SK-N-MC (cell line): Measurements from ENCODE around the gene BTRC.
"Not testable (repeated sequence)": the region's sequence is repeated elsewhere in the genome, so short reads cannot be mapped to it uniquely, and the experiment has no call there.

Source experiments
- DNase-seq: peaks from one replicate; pipeline ENCODE4 v3.0.0-alpha.2; 2011; ENCODE audit warnings: low read depth, low spot score
- H3K27ac ChIP-seq: fragments of 200-600 bp; sonication (generic); 2 replicates; pipeline ENCODE4 v1.5.1; 2016; ENCODE audit warnings: mixed run types
- H3K36me3 ChIP-seq: fragments of 200-600 bp; sonication (generic); 2 replicates; pipeline ENCODE4 v1.6.1; 2017; ENCODE audit warnings: antibody characterized with exemption, low read length, mixed read lengths; ENCODE audit not compliant: insufficient read depth
- H3K4me3 ChIP-seq: fragments of 200-600 bp; sonication (generic); 2 replicates; pipeline ENCODE4 v1.5.1; 2016
- H3K9ac ChIP-seq: fragments of 200-600 bp; sonication (generic); 2 replicates; pipeline ENCODE4 v1.8.0; 2017; ENCODE audit warnings: mixed run types, mixed read lengths; ENCODE audit not compliant: insufficient read length
- H3K9me3 ChIP-seq: fragments of 200-600 bp; sonication (generic); 2 replicates; pipeline ENCODE4 v1.6.1; 2017; ENCODE audit warnings: low read depth, mild to moderate bottlenecking, antibody characterized with exemption, low read length, moderate library complexity, mixed read lengths
- EZH2 ChIP-seq: fragments of 200-600 bp; sonication (generic); IDR thresholded peaks from one replicate; pipeline ENCODE4 v1.6.1; 2017; ENCODE audit warnings: antibody characterized with exemption
- FOXP2 ChIP-seq: optimal IDR thresholded peaks from 2 replicates; pipeline ENCODE3; 2011; ENCODE audit warnings: mild to moderate bottlenecking, moderate library complexity; ENCODE audit not compliant: insufficient read depth; ENCODE audit errors: extremely low read length, control extremely low read depth
- POLR2AphosphoS5 ChIP-seq: IDR thresholded peaks from 2 replicates; pipeline ENCODE4 v1.6.1; 2012; ENCODE audit warnings: mild to moderate bottlenecking, low read depth, low read length, borderline replicate concordance

BTRC gene

DNA sequence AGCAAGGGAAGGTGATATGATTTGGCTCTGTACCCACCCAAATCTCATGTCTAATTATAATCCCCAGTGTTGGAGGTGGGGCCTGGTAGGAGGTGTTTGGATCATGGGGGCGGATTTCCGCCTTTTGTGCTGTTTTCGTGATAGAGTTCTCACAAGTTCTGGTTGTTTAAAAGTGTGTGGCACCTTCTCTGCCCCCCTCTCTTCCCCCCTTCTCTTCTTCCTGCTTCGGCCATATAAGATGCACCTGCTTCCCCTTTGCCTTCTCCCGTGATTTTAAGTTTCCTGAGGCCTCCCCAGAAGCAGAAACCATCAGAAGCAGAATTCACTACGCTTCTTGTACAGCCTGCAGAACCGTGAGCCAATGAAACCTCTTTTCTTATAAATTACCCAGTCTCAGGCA is 21.1 kb downstream of the BTRC start:
- Histone ChIP-seq H3K9ac (no peak overlapping the region), H3K36me3 (no peaks in the 10 kb centered on the region), H3K27ac (no peak overlapping the region), H3K9me3 (no peaks in the 10 kb centered on the region), H3K4me3 (no peak overlapping the region)
- no peak for DNase-seq
- TF ChIP-seq FOXP2 (no peak), EZH2 (no peak), POLR2AphosphoS5 (no peak)

DNA sequence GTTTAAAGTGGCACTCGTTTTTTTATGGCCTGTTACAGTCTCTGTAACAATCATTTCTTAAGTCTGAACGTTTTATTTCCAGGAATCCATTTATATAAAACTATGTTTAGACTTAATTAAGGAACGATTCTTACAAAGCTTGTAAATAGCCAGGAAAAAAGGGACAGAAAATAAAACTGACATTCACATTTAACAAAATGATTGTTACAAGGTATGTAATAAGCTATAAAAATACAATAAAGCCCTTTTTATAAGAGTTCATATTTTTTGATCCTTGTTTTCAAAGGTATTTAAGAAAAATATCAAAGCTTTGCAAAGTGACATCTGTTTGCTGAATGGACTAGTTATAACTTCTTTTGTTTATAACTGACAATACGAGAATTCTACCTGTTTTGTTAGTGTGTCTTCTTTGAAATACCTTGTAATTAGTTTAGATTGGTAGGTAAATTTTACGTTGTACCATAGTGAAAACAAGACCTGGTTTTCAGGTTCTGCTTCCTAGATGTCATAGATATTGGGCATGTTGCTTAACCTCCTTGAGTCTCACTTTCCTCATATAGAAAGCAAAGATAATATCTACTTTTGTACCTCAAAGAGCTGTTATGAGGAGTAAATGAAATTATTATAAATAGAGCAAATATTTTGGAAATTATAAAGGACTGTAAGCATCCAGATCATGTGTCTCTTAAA is 25.8 kb downstream of the BTRC start:
- no peak overlapping the region for H3K9ac ChIP-seq
- DNase-seq = no peak
- H3K36me3 ChIP-seq = no peaks in the 10 kb centered on the region
- no peak for TF ChIP-seq POLR2AphosphoS5
- H3K9me3 ChIP-seq = no peaks in the 10 kb centered on the region
- no peak overlapping the region for H3K4me3 ChIP-seq
- no peak overlapping the region for H3K27ac ChIP-seq

DNA sequence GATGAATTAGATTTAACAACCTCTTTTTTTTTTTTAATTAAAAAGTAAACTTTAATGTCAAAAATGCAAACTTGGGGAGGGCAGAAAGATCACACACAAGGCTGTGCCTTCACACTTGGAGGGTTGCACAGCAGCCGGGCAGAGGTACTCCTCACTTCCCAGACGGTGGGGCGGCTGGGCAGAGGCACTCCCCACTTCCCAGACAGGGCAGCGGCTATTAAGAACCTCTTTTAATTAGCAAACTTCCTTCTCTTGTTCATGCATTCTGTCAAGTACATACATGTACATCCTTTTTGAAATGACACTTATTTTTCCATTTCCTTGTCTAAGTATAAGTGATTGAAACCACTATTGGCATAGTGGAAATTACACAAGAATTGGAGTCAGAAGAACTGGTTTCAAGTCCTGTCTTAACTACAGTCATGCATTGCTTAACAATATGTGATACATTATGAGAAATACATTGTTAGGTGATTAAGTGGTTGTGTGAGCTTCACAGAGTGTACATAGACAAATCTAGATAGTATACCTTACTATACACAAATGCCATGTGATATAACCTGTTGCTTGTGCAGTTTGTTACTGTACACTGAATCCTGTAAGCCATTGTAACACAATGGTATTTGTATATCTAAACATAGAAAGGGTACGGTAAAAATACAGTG is 26.5 kb downstream of the BTRC start:
- Histone ChIP-seq H3K4me3 (no peak overlapping the region), H3K36me3 (no peaks in the 10 kb centered on the region), H3K27ac (no peak overlapping the region), H3K9ac (no peak overlapping the region), H3K9me3 (no peaks in the 10 kb centered on the region)
- no peak for TF ChIP-seq FOXP2
- no peak for TF ChIP-seq POLR2AphosphoS5
- no peak for TF ChIP-seq EZH2
- no peak for DNase-seq

DNA sequence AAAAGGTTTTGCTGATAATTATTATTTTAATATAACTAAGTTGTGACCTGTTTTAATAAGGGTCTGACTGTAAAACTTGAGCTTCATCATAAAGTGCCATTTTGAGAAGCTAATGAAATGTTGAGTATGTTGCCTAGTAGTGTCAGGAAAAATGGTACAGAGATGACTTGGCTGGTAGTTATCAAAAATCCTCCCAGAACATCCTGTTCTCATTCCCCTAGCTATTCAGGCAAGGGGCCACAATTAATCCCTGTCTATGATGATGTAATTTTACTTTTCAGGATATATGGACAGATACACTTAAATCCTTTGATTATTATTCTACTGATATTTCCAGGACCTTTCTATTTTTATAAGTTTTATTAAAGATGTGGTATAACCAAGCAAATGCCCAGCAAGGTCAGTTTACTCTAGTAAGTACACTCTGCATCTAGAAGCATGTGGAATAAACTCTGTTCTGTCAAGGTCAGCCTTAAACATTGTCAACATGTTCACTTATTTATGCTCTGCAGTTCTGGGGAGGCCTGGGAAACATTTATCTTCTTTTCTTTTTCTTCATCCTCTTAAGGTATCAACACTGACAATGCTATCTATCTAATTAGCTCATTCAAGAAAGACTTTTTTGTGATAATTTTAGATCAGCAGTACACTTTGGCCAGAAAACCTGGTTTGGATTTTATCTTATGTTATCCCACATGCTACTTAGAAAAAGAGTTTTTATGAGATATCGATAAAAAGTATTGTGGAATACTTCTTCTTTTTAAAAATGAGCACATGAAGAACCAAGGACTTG is 32.1 kb downstream of the BTRC start:
- no peak for TF ChIP-seq EZH2
- TF ChIP-seq POLR2AphosphoS5 = no peak
- TF ChIP-seq FOXP2 = no peak
- H3K27ac ChIP-seq = no peak overlapping the region
- no peak for DNase-seq

DNA sequence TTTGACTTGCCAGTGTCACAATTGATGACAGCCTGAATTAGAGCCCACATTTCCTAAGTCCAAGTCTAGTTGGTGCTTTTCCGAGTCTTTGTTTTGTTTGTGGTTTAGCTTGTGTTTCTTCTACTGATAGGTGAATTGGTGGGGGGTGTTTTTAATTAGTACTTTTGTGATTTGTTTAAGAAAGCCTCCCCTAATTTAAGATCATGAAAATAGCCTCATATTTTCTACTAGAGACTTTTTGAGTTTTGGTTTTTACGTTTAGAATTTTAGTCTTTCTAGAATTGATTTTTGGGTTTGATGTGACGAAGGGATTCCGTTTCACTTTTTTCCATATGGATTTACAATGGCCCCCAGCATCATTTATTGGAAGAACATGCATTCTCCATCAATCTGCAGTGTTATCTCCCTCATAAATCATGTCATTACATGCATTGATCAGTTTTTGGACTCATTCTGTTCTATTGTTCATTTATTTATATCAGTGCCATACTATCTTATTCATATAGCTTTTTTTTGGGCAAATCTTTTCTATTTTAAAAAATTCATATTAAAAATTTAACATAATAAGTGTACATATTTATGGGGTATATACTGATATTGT is 32.8 kb downstream of the BTRC start:
- H3K9ac ChIP-seq = no peak overlapping the region
- H3K36me3 ChIP-seq = no peaks in the 10 kb centered on the region
- no peak for DNase-seq
- H3K4me3 ChIP-seq = no peak overlapping the region
- H3K9me3 ChIP-seq = no peaks in the 10 kb centered on the region
- TF ChIP-seq FOXP2 (no peak), POLR2AphosphoS5 (no peak), EZH2 (no peak)
- H3K27ac ChIP-seq = no peak overlapping the region

More for the DNA sequence above, 32.1 kb downstream of the BTRC start:
- Histone ChIP-seq H3K36me3 (no peaks in the 10 kb centered on the region), H3K4me3 (no peak overlapping the region), H3K9ac (no peak overlapping the region), H3K9me3 (no peaks in the 10 kb centered on the region)

DNA sequence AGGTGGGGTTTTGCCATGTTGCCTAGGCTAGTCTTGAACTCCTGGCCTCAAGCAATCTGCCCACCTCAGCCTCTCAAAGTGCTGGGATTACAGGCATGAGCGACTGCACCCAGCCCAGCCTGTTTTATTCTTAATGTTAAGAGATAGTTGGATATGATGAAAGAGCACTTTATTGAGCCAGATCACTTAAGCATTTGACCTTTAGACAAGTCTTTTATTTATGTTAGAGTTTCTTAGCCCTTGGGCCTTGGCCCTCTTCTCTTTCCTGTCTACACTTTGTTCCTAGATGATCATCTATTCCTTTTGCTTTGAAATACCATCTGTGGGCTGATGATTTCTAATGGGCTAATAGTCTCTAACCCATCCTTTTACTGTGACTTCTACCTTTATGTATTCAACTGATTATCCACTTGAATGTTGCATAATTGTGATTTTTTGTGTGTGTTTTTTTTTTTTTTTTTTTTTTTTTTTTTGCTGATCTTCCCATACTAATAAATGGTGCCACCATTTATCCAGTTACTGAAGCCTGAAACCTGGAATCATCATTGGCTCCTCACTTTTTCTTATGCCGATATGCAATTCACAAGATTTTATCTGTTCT is 34.8 kb downstream of the BTRC start:
- H3K4me3 ChIP-seq = no peak overlapping the region
- H3K9ac ChIP-seq = no peak overlapping the region
- no peak overlapping the region for H3K27ac ChIP-seq

DNA sequence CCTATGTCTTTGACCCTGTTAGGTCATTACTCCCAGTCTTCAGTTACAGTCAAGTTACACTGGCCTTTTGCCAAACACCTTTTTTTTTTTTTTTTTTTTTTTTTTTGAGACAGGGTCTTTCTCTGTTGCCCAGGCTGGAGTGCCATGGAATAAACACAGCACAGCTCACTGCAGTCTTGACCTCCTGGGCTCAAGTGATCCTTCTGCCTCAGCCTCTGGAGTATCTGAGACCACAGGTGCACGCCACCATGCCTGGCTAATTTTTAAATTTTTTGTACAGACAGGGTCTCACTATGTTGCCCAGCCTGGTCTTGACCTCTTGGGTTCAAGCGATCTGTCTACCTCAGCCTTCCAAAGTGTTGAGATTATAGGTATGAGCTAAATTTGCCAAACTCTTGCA is 35.6 kb downstream of the BTRC start:
- not testable (repeated sequence) for H3K4me3 ChIP-seq, H3K9ac ChIP-seq, H3K36me3 ChIP-seq, DNase-seq, H3K27ac ChIP-seq, H3K9me3 ChIP-seq

More for the DNA sequence above, 34.8 kb downstream of the BTRC start:
- Histone ChIP-seq H3K36me3 (no peaks in the 10 kb centered on the region), H3K9me3 (no peaks in the 10 kb centered on the region)
- TF ChIP-seq POLR2AphosphoS5 = no peak
- TF ChIP-seq FOXP2 = no peak
- no peak for TF ChIP-seq EZH2
- no peak for DNase-seq

DNA sequence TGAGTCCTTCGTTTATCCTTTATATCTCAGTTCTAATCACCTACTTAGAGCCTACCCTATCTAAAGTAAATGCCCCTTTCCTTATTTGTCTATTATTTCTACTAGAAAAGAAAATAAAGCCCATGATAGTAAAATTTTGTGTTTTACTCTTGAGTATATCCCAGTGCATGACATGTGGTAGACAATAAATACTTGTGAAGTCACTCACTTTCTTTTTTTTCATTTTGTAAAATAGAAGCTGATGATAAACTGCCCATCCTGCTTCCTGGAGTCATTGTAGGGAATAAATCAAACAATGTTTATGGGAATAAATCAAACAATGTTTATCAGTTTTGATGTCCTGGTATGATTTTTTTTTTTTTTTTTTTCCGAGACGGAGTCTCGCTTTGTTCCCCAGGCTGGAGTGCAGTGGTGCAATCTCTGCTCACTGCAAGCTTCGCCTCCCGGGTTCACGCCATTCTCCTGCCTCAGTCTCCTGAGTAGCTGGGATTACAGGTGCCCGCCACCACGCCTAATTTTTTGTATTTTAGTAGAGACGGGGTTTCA is 36.1 kb downstream of the BTRC start:
- no peaks in the 10 kb centered on the region for H3K36me3 ChIP-seq
- no peak for DNase-seq
- no peak overlapping the region for H3K9ac ChIP-seq
- TF ChIP-seq POLR2AphosphoS5 (no peak), FOXP2 (no peak), EZH2 (no peak)
- no peak overlapping the region for H3K27ac ChIP-seq
- no peaks in the 10 kb centered on the region for H3K9me3 ChIP-seq
- H3K4me3 ChIP-seq = no peak overlapping the region
